NCI-H1417 treated with DMSO at 0.1 percent for 48 hours (cell line): ENCODE results near the gene LRRC46.

Experiments
- DNase-seq: peaks from one replicate; lab custom pipeline; 2025; lab: John Stamatoyannopoulos, UW

Gene LRRC46

GRCh38 chr17:47830396-47831002, 971 bp upstream of the LRRC46 start:
- DNase-seq, result no peak

- no peak for DNase-seq
Observed at GRCh38 chr17:47831934-47832327, 461 bp downstream of the LRRC46 start.

GRCh38 chr17:47834756-47835155, 3.3 kb downstream of the LRRC46 start:
- DNase-seq, result no peak

GRCh38 chr17:47836601-47837000, 5.1 kb downstream of the LRRC46 start:
- DNase-seq, result no peak

- DNase-seq, result no peak
Observed at GRCh38 chr17:47837401-47838039, 6.0 kb downstream of the LRRC46 start.

GRCh38 chr17:47838636-47839035, 7.2 kb downstream of the LRRC46 start:
- no peak for DNase-seq

- no peak for DNase-seq
Observed at GRCh38 chr17:47839071-47839470, 7.6 kb downstream of the LRRC46 start.

- DNase-seq, result no peak
Observed at GRCh38 chr17:47840001-47840741, 8.7 kb downstream of the LRRC46 start.

GRCh38 chr17:47840742-47841487, 9.4 kb downstream of the LRRC46 start, which contains the start of gene SCRN2:
SCRN2 (minus strand) TSS chr17:47841273; CDS start chr17:47840843, 430 bp downstream.
- DNase-seq, result no peak

- no peak for DNase-seq
Observed at GRCh38 chr17:47841488-47842291, 10.2 kb downstream of the LRRC46 start.

- no peak for DNase-seq
Observed at GRCh38 chr17:47843391-47843730, 11.9 kb downstream of the LRRC46 start.

GRCh38 chr17:47844227-47844626, 12.8 kb downstream of the LRRC46 start:
- no peak for DNase-seq

GRCh38 chr17:47844814-47845715, 13.6 kb downstream of the LRRC46 start:
- DNase-seq, result no peak

GRCh38 chr17:47845716-47846075, 14.2 kb downstream of the LRRC46 start:
- no peak for DNase-seq

GRCh38 chr17:47846716-47847340, 15.4 kb downstream of the LRRC46 start:
- no peak for DNase-seq

GRCh38 chr17:47847341-47848197, 16.1 kb downstream of the LRRC46 start:
- DNase-seq, result no peak

GRCh38 chr17:47848198-47848513, 16.7 kb downstream of the LRRC46 start:
- DNase-seq, result no peak

- no peak for DNase-seq
Observed at GRCh38 chr17:47850373-47850691, 18.9 kb downstream of the LRRC46 start.

GRCh38 chr17:47850692-47851573, 19.5 kb downstream of the LRRC46 start, which contains the start of gene SP6:
SP6 (minus strand) TSS chr17:47851163; CDS start chr17:47848429, 2,734 bp downstream.
- peak; percentile 43 for DNase-seq
